Chondrocyte (in vitro differentiated cells): ENCODE measurements around the gene NAB1. TPM values are rescaled to one million over a fixed set of nuclear protein-coding genes. Genes with fewer than 3 reads are reported as not detected.

Experiments used
- DNase-seq: peaks from one replicate; pipeline ENCODE4 v3.0.0; 2021; ENCODE audit warnings: mixed read lengths, low spot score
- H3K27ac Mint-ChIP-seq: one replicate; pipeline ENCODE4 v1.8.0; 2021; ENCODE audit warnings: mild to moderate bottlenecking, moderate library complexity, mixed read lengths; ENCODE audit not compliant: unreplicated experiment
- H3K27me3 Mint-ChIP-seq: 2 replicates; pipeline ENCODE4 v1.8.0; 2021; ENCODE audit warnings: low read depth, mixed read lengths
- H3K36me3 Mint-ChIP-seq: 2 replicates; pipeline ENCODE4 v1.8.0; 2021; ENCODE audit warnings: low read depth, mixed read lengths
- H3K4me1 Mint-ChIP-seq: 2 replicates; pipeline ENCODE4 v1.8.0; 2021; ENCODE audit warnings: low read depth, mild to moderate bottlenecking, mixed read lengths
- H3K4me3 Mint-ChIP-seq: one replicate; pipeline ENCODE4 v1.8.0; 2021; ENCODE audit warnings: mild to moderate bottlenecking, moderate library complexity, mixed read lengths; ENCODE audit not compliant: unreplicated experiment
- H3K9me3 Mint-ChIP-seq: 2 replicates; pipeline ENCODE4 v1.8.0; 2021; ENCODE audit warnings: low read depth, mixed read lengths
- CTCF ChIP-seq: fragments of 200-600 bp; sonication (generic); IDR thresholded peaks from 2 replicates; pipeline ENCODE4 v1.5.0; 2021; ENCODE audit warnings: antibody characterized with exemption, mild to moderate bottlenecking, moderate library complexity
- total RNA-seq: library from RNA; stranded (reverse); gene quantifications from 3 replicates; pipeline ENCODE4 v1.2.1, GENCODE V29; 2021

NAB1 gene
- total RNA-seq, 1 donor from 2014 or later: 49.8 TPM

DNA sequence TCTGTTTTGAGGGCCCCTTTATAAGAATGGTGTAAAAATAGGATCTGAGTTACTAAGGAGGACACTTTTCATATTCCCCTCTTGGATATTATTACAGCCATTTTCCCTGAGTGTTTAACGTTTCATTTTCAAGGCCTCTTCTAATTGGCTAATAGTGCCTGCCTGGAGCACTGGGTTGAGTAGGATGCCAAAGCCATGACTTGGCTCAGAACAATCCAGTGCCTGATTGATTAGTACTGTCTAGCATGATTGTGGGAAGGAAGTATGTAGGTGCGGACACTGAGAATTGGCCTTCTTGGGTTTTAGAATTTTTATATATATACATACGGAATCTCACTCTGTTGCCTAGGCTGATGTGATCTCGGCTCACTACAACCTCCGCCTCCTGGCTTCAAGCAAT lies 66.1 kb downstream of the NAB1 start:
- Mint-ChIP-seq H3K4me1 (peaks cover 20% of the 10 kb centered on the region), H3K4me3 (no peak overlapping the region), H3K27me3 (no peaks in the 10 kb centered on the region), H3K27ac (no peak overlapping the region), H3K36me3 (no peaks in the 10 kb centered on the region), H3K9me3 (peaks cover 5% of the 10 kb centered on the region)
- no peak for DNase-seq
- TF ChIP-seq CTCF: no peak

GRCh38 chr2:190716176-190716807 lies 67.4 kb downstream of the NAB1 start:
- Mint-ChIP-seq H3K36me3 (no peaks in the 10 kb centered on the region), H3K4me1 (peaks cover 17% of the 10 kb centered on the region), H3K9me3 (peaks cover 5% of the 10 kb centered on the region), H3K4me3 (no peak overlapping the region), H3K27me3 (no peaks in the 10 kb centered on the region), H3K27ac (no peak overlapping the region)
- DNase-seq: no peak
- TF ChIP-seq CTCF: no peak

GRCh38 chr2:190717306-190717705 lies 68.4 kb downstream of the NAB1 start:
- no peak for TF ChIP-seq CTCF
- Mint-ChIP-seq H3K4me3 (no peak overlapping the region), H3K4me1 (peaks cover 18% of the 10 kb centered on the region)

DNA sequence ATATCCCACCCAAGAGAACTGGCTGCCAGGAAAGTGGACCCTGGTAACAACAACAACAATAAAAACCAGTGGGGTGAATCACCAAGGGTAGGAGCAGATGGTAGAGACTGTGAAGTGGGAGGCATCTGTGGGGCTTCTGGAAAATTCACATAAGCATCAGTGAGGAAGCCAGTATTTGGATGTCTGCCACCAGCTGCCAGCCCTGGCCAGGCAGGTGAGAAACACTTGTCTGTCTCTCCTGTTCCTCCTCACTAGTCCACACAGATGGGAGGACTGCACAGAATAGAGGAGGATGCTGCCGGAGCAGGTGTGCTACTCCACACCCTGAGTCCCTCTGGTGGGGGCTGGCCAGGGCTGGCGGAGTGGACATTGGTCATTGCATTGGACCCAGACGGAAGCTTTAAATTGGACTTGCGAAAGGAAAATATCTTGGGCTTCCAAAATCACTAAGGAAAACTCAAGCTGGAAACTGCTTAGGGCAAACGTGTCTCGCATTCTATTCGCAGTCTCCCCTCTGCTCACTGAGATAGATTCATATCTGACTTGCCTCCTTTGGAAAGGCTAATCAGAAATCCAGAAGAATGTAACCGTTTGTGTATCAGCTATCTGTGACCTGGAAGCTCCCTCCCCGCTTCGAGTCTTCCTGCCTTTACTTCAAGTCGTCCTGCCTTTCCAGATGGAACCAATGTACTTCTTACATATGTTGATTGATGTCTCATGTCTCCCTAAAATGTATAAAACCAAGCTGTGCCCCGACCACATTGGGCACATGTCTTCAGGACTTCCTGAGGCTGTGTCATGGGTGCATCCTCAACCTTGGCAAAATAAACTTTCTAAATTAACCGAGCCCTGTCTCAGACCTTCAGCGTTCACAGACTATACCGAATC lies 69.1 kb downstream of the NAB1 start:
- Mint-ChIP-seq H3K4me1 (peaks cover 25% of the 10 kb centered on the region), H3K36me3 (no peaks in the 10 kb centered on the region), H3K27ac (no peak overlapping the region), H3K9me3 (peaks cover 5% of the 10 kb centered on the region), H3K4me3 (no peak overlapping the region), H3K27me3 (no peaks in the 10 kb centered on the region)
- no peak for TF ChIP-seq CTCF
- DNase-seq: no peak

More at GRCh38 chr2:190717306-190717705, 68.4 kb downstream of the NAB1 start:
- H3K9me3 Mint-ChIP-seq: peaks cover 5% of the 10 kb centered on the region
- no peak overlapping the region for H3K27ac Mint-ChIP-seq
- no peaks in the 10 kb centered on the region for H3K27me3 Mint-ChIP-seq
- H3K36me3 Mint-ChIP-seq: no peaks in the 10 kb centered on the region
- DNase-seq: no peak

DNA sequence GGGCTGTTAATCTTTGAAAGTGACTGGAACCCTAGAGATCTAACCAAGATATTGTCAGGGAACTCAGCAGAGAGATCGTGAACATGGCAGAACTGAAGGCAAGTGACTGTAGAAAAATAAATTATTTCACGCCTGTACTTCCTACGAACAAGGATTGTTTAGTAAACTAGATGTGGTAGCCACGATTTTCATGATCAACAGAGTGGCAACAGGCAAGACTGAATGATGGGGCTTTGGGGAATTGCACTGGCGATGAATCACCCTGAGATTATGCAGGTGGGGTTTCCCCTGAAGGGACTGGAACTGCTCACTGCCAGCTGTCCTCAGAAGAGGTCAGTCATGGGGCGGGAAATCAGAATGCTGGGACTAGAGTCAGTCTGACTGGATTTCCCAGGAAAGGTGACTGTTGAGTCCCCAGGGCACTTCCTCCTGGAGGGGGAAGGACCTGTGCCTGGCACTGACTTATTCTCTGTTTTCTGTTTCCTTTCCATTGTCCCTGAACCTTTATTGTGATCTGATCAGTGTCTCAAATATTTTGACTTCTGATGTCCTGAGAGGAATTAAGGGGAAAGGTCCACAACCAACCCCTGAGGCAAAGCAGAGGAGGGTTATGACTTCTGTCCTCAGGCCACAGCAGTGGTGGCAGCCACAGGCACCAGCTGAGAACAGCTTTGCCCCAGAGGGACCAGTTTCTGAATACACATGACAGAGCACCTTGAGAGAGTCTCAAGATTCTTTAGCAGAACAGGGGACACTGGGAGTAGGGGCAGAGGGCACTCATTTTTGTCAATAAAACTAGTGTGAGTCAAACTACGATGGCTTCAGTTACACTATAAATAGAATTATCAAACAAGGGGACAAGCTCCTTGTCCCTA lies 70.0 kb downstream of the NAB1 start:
- H3K27ac Mint-ChIP-seq: peak overlapping the region; percentile 42
- no peaks in the 10 kb centered on the region for H3K27me3 Mint-ChIP-seq
- H3K4me3 Mint-ChIP-seq: no peak overlapping the region
- H3K4me1 Mint-ChIP-seq: peaks cover 27% of the 10 kb centered on the region
- no peaks in the 10 kb centered on the region for H3K36me3 Mint-ChIP-seq
- DNase-seq: no peak
- peaks cover 5% of the 10 kb centered on the region for H3K9me3 Mint-ChIP-seq
- TF ChIP-seq CTCF: no peak
